HepG2 (cell line): ENCODE measurements around the gene WDR27. TPM values are rescaled to one million over a fixed set of nuclear protein-coding genes. Genes with fewer than 3 reads are reported as not detected.

Experiments
- ATAC-seq: fragments of 200-7000 bp; cut with Tn5 transposase; 3 replicates; pipeline ENCODE4 v1.9.1; 2020; ENCODE audit warnings: mild to moderate bottlenecking, moderate library complexity
- BruUV-seq: library from RNA; stranded (reverse); fragments of 400-500 nt; replicated peaks from 2 replicates; lab custom pipeline; 2021; lab: Mats Ljungman, UMichigan
- CTCF ChIA-PET: fragments of 300-600 bp; formaldehyde crosslinking; extraction: SDS; loops from one replicate; lab custom pipeline; 2021; ENCODE audit warnings: low total read pairs, inconsistent platforms, low intra/inter-chr PET ratio; lab: Yijun Ruan, JAX
- POLR2A ChIA-PET: fragments of 350-600 bp; sonication (Branson Sonifier 250); formaldehyde crosslinking; loops from one replicate; lab custom pipeline; 2020; ENCODE audit warnings: antibody characterized with exemption, inconsistent platforms; lab: Yijun Ruan, JAX
- DNase-seq: peaks from one replicate; pipeline ENCODE4 v3.0.0-alpha.2; 2015; ENCODE audit warnings: low spot score
- FAIRE-seq: peaks from 3 replicates; lab custom pipeline; 2011; peaks lifted over from hg19 to GRCh38; lab: Jason Lieb, UNC
- H2AFZ ChIP-seq: one replicate; pipeline ENCODE4 v1.6.1; 2011; ENCODE audit warnings: low read length, inconsistent platforms
- H3K27ac ChIP-seq: fragments of 300-600 bp; 3 replicates; pipeline ENCODE4 v1.8.0; 2011; ENCODE audit warnings: mixed run types, mild to moderate bottlenecking, mixed read lengths, low read length, inconsistent platforms; ENCODE audit not compliant: insufficient read depth; ENCODE audit errors: extremely low read length
- H3K27me3 ChIP-seq, 2 experiments: fragments of 200-600 bp in 1 of 2; 2 replicates in 1 of 2; 3 replicates in 1 of 2; pipeline versions ENCODE4 v1.6.0 to v1.8.0; 2011; ENCODE audit warnings: low read length in 2 of 2, mild to moderate bottlenecking in 2 of 2, moderate library complexity in 2 of 2, inconsistent platforms in 1 of 2; ENCODE audit not compliant: insufficient read depth in 2 of 2, control insufficient read depth in 1 of 2
- H3K36me3 ChIP-seq, 2 experiments: fragments of 200-600 bp in 1 of 2; replicated peaks in 1 of 2; 2 replicates in 1 of 2; 3 replicates in 1 of 2; pipeline versions ENCODE4 v1.5.1 to v1.8.0; 2011; ENCODE audit warnings: low read length in 2 of 2, inconsistent platforms in 1 of 2; ENCODE audit not compliant: insufficient read depth in 2 of 2, control insufficient read depth in 1 of 2
- H3K4me1 ChIP-seq: 2 replicates; pipeline ENCODE4 v1.5.1; 2012; ENCODE audit warnings: low read length, inconsistent platforms; ENCODE audit not compliant: insufficient read depth
- H3K4me2 ChIP-seq: 2 replicates; pipeline ENCODE4 v1.6.0; 2011; ENCODE audit warnings: low read depth, low read length, inconsistent platforms
- H3K4me3 ChIP-seq, 3 experiments: fragments of 200-600 bp in 1 of 3; sonication (generic), shearing (Covaris generic) in 1 of 3; replicated peaks in 1 of 3; 2 replicates each; pipeline ENCODE4 v1.5.1; 2011 to 2016; ENCODE audit warnings: low read length in 3 of 3, inconsistent platforms in 2 of 3, low read depth in 2 of 3, mild to moderate bottlenecking in 2 of 3, control low read depth in 1 of 3, mixed read lengths in 1 of 3; ENCODE audit not compliant: insufficient read depth in 1 of 3
- H3K79me2 ChIP-seq: one replicate; pipeline ENCODE4 v1.6.1; 2011; ENCODE audit warnings: low read length, inconsistent platforms; ENCODE audit not compliant: insufficient read depth
- H3K9ac ChIP-seq: 2 replicates; pipeline ENCODE4 v1.6.0; 2011; ENCODE audit warnings: mild to moderate bottlenecking, low read depth, low read length, inconsistent platforms; ENCODE audit not compliant: insufficient read depth
- H3K9me3 ChIP-seq: 2 replicates; pipeline ENCODE4 v1.5.1; 2012; ENCODE audit warnings: mild to moderate bottlenecking, low read length
- H4K20me1 ChIP-seq: 2 replicates; pipeline ENCODE4 v1.6.0; 2011; ENCODE audit warnings: inconsistent platforms, mild to moderate bottlenecking, low read length, moderate library complexity; ENCODE audit not compliant: insufficient read depth
- AHR ChIP-seq: IDR thresholded peaks from 2 replicates; pipeline ENCODE4 v1.6.1; 2018; ENCODE audit warnings: missing genetic modification reagents, missing compliant biosample characterization
- E2F5 ChIP-seq: sonication (generic); formaldehyde crosslinking; conservative IDR thresholded peaks from 2 replicates; pipeline ENCODE4 v1.4.0; 2020; ENCODE audit warnings: missing genetic modification reagents
- FIP1L1 ChIP-seq: fragments of 200-400 bp; formaldehyde crosslinking; IDR thresholded peaks from 2 replicates; pipeline ENCODE4 v1.6.1; 2018; ENCODE audit warnings: low read depth, mild to moderate bottlenecking, low read length, moderate library complexity, borderline replicate concordance; ENCODE audit not compliant: insufficient read depth
- GMEB2 ChIP-seq: IDR thresholded peaks from 2 replicates; pipeline ENCODE4 v1.6.1; 2016; ENCODE audit warnings: missing biosample characterization, missing genetic modification reagents, low read depth
- NONO ChIP-seq, 2 experiments: fragments of 450-650 bp in 1 of 2; sonication (generic) in 1 of 2; formaldehyde crosslinking in 1 of 2; IDR thresholded peaks in 1 of 2; conservative IDR thresholded peaks in 1 of 2; 2 replicates each; pipeline versions ENCODE4 v1.6.1 to v1.8.0; 2017 to 2022; ENCODE audit warnings: mild to moderate bottlenecking in 1 of 2, missing genetic modification reagents in 1 of 2, moderate library complexity in 1 of 2
- RBM22 ChIP-seq: fragments of 200-400 bp; formaldehyde crosslinking; optimal IDR thresholded peaks from 2 replicates; pipeline ENCODE3; 2017; ENCODE audit warnings: mild to moderate bottlenecking, low read length, moderate library complexity
- SPEN ChIP-seq: sonication (generic); formaldehyde crosslinking; IDR thresholded peaks from 2 replicates; pipeline ENCODE4 v1.5.1; 2020; ENCODE audit warnings: low read depth, mild to moderate bottlenecking, missing genetic modification reagents
- ZC3H4 ChIP-seq: sonication (generic); formaldehyde crosslinking; IDR thresholded peaks from 2 replicates; pipeline ENCODE4 v1.4.0; 2020; ENCODE audit warnings: missing genetic modification reagents, borderline replicate concordance
- ZEB1 ChIP-seq: IDR thresholded peaks from 2 replicates; pipeline ENCODE4 v1.6.1; 2012; ENCODE audit warnings: mild to moderate bottlenecking, low read depth, inconsistent platforms; ENCODE audit not compliant: insufficient replicate concordance
- ZNF576 ChIP-seq: sonication (generic); formaldehyde crosslinking; IDR thresholded peaks from 2 replicates; pipeline ENCODE4 v1.4.0; 2020; ENCODE audit warnings: mild to moderate bottlenecking, missing genetic modification reagents
- ZNF652 ChIP-seq: IDR thresholded peaks from 2 replicates; pipeline ENCODE4 v1.6.1; 2016; ENCODE audit warnings: low read depth, borderline replicate concordance
- WGBS: methylation state at CpG from one replicate; pipeline ENCODE4 v1.1.6; 2017; ENCODE audit warnings: low lambda C conversion rate; 5-methylcytosine and 5-hydroxymethylcytosine counted together
- in situ Hi-C: cut with HindIII; loops from 2 replicates; pipeline ENCODE4 v1.10.0; 2017; ENCODE audit warnings: low pct_unique_long_range_greater_than_20kb; ENCODE audit not compliant: extremely low pct_ligation_motif_present
- intact Hi-C: fragments of 100-400 bp; cut with micrococcal nuclease; formaldehyde crosslinking; loops from one replicate; pipeline ENCODE4 v1.10.0; 2022; ENCODE audit not compliant: unreplicated experiment
- polyA plus RNA-seq, 8 experiments: library from polyadenylated mRNA; depleted of rRNA in 3 of 8; stranded (reverse) in 7 of 8; unstranded in 1 of 8; fragments of >200 nt; fragmentation: Illumina TruSeq in 4 of 8; extraction: Trizol in 4 of 8; gene quantifications; 2 replicates each; pipeline versions ENCODE4 v1.2.1 to v1.2.3, GENCODE V29; 2011 to 2016; ENCODE audit warnings: low read depth in 4 of 8, missing spikeins in 1 of 8, mixed read lengths in 1 of 8; ENCODE audit not compliant: insufficient read depth in 1 of 8
- total RNA-seq, 5 experiments: library from RNA; depleted of rRNA; stranded (reverse); fragments of >200 nt; fragmentation: Illumina TruSeq; extraction: Trizol; gene quantifications; 2 replicates each; pipeline ENCODE4 v1.2.3, GENCODE V29; 2016; ENCODE audit warnings: low read depth in 1 of 5
- TF ChIP-seq, protein P1 (sequence below): sonication (generic); formaldehyde crosslinking; IDR thresholded peaks from 2 replicates; pipeline ENCODE4 v1.5.0; 2020; ENCODE audit warnings: missing genetic modification reagents
- TF ChIP-seq, protein P2 (sequence below): sonication (generic); formaldehyde crosslinking; IDR thresholded peaks from 2 replicates; pipeline ENCODE4 v1.4.0; 2020; ENCODE audit warnings: missing genetic modification reagents

Gene WDR27
- total and polyA plus RNA-seq, 2 of the 13 experiments (the other 11 are each of a cell fraction or from before 2014, with no cell fraction given): 34.1 to 80.3 TPM

DNA sequence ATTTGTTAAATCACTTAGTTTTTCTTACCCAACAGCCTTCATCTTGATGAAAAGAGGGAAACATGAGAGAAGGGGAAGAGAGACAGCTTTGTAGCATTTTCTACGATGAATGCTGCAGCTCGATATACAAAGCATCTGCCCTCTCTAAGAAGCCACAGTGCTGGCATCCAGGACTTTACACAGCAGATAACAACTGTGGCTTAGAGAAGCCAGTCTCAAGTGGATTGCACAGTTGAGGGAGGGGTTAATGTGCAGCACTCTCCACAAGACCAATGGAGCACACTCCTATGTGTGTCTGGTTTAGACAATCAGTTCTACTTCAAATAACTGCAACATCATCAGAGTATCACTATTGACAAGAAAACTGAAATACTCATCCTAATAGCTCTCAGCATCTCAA is 5.9 kb upstream of the WDR27 start:
- CTCF ChIA-PET: no interaction called here
- intact Hi-C loops (loop anchor here (10.0 kb wide), 1 partner anchor 753 kb away; no protein-coding TSS in a partner anchor), in situ Hi-C loops (no loop called here)
- no TSS peak for BruUV-seq
- peaks cover 30% of the 10 kb centered on the region for H3K4me1 ChIP-seq
- no peak overlapping the region for H3K9ac ChIP-seq
- H2AFZ ChIP-seq: no peak overlapping the region
- peaks cover 8 to 55% of the 10 kb centered on the region in 2 experiments for H3K36me3 ChIP-seq
- H3K4me3 ChIP-seq: no peak overlapping the region
- H3K27me3 ChIP-seq: no peaks in the 10 kb centered on the region; a peak in 1 of 5 replicates
- H3K27ac ChIP-seq: no peak overlapping the region
- FAIRE-seq (no peak), DNase-seq (no peak), ATAC-seq (peak; percentile 21; the same call in 1 of the 3 replicates)
- POLR2A ChIA-PET: interaction anchor here (0.7 to 1.6 kb wide), 3 partner anchors 18 to 44 kb away, joined by 3 to 5 read pairs (median 4); partner anchors contain the start of genes DYNLT2 and ERMARD
- H3K4me2 ChIP-seq: no peak overlapping the region
- TF ChIP-seq ZEB1 (no peak), ZNF576 (CRISPR knock-in tag) (no peak), ZNF652 (peak; percentile 46; the same call in 1 of the 2 replicates), RBM22 (peak; percentile 34)
- 98% methylated on average over 2 of the region's 2 CpGs for WGBS
- H4K20me1 ChIP-seq: peaks cover 24% of the 10 kb centered on the region
- H3K79me2 ChIP-seq: peaks cover 32% of the 10 kb centered on the region
- H3K9me3 ChIP-seq: no peaks in the 10 kb centered on the region

DNA sequence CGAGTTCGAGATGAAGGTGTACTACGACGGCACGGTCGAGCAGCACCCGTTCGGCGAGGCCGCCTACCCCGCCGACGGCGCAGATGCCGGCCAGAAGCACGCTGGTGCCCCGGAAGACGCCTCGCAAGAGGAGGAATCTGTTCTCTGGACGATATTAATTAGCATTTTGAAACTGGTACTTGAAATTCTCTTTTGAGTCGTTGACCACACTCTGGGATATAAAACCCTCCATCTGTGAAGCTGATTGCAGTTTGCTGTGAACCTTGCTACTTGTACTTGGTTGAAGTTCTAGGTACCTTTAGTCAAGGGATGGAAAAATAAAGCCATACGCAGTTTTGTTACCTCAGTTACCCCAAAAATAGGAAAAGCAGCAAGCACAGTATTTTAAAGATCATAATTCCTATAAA is 1.0 kb upstream of the WDR27 start:
- intact Hi-C loops: loop anchor here (1.0 to 10.0 kb wide), 5 partner anchors 18 to 849 kb away; partner anchors contain the start of genes DYNLT2, ERMARD, FAM120B and PSMB1
- Histone ChIP-seq H3K27ac (peak overlapping the region; percentile 93), H3K79me2 (peaks cover 57% of the 10 kb centered on the region), H3K4me2 (peak overlapping the region; percentile 85), H3K27me3 (no peaks in the 10 kb centered on the region; a peak in 1 of 5 replicates), H3K9me3 (no peaks in the 10 kb centered on the region), H3K4me3 (peak overlapping the region; percentile 82 to 98 (median 87)), H2AFZ (no peak overlapping the region), H3K9ac (peak overlapping the region; percentile 99), H3K4me1 (peaks cover 45% of the 10 kb centered on the region), H3K36me3 (peaks cover 1 to 16% of the 10 kb centered on the region in 2 experiments; a peak in 3 of 5 replicates), H4K20me1 (peaks cover 24% of the 10 kb centered on the region)
- POLR2A ChIA-PET: interaction anchor here (1.2 to 7.6 kb wide), 12 partner anchors 9 to 851 kb away, joined by 3 to 81 read pairs (median 12); partner anchors contain the start of genes DYNLT2, ERMARD, PHF10 and PSMB1
- DNase-seq: no peak
- in situ Hi-C loops: no loop called here
- FAIRE-seq: no peak
- CTCF ChIA-PET: no interaction called here
- WGBS: 2% methylated on average over 19 of the region's 22 CpGs
- no peak for ATAC-seq
- BruUV-seq: no TSS peak
- TF ChIP-seq NONO (IDR thresholded peaks at IDR 0.05): no peak
- no peak for TF ChIP-seq NONO (CRISPR knock-in tag; conservative IDR thresholded peaks at IDR 0.05)
- TF ChIP-seq, protein P1, sequence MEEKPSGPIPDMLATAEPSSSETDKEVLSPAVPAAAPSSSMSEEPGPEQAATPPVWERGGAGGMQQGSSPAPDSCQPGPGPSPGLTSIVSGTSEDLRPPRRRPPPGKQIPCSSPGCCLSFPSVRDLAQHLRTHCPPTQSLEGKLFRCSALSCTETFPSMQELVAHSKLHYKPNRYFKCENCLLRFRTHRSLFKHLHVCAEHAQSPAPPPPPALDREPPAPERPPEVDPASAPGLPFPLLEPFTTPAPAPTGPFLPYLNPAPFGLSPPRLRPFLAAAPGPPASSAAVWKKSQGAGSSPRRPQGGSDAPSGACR (CRISPR knock-in tag): no peak
- TF ChIP-seq, protein P2, sequence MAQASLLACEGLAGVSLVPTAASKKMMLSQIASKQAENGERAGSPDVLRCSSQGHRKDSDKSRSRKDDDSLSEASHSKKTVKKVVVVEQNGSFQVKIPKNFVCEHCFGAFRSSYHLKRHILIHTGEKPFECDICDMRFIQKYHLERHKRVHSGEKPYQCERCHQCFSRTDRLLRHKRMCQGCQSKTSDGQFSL (CRISPR knock-in tag): 0 out of 2 replicates have a peak, but pooled peaks have one; percentile 11
- TF ChIP-seq ZC3H4 (CRISPR knock-in tag): no peak
- TF ChIP-seq GMEB2: no peak
- no peak; the same call in 1 of the 2 replicates for TF ChIP-seq FIP1L1
- no peak; the same call in 1 of the 2 replicates for TF ChIP-seq SPEN (CRISPR knock-in tag)
- TF ChIP-seq AHR (CRISPR knock-in tag): no peak
- TF ChIP-seq E2F5 (CRISPR knock-in tag): no peak
